MM.1S (cell line): Measurements from ENCODE around the gene NPIPB5.
"Not testable (repeated sequence)": the region's sequence is repeated elsewhere in the genome, so short reads cannot be mapped to it uniquely, and the experiment has no call there.

Source experiments
- DNase-seq: peaks from one replicate; pipeline ENCODE4 v3.0.0-alpha.2; 2015
- H2AFZ ChIP-seq: fragments of 300-600 bp; sonication (generic); 2 replicates; pipeline ENCODE4 v1.6.0; 2016; ENCODE audit warnings: antibody characterized with exemption, low read length
- H3F3A ChIP-seq: fragments of 300-600 bp; sonication (generic); 2 replicates; pipeline ENCODE4 v1.6.1; 2016; ENCODE audit warnings: mild to moderate bottlenecking, antibody characterized with exemption, low read length, moderate library complexity, mixed read lengths; ENCODE audit not compliant: insufficient read depth
- H3K27ac ChIP-seq: fragments of 300-600 bp; sonication (generic); 2 replicates; pipeline ENCODE4 v1.5.1; 2016; ENCODE audit warnings: mild to moderate bottlenecking, low read length
- H3K27me3 ChIP-seq: fragments of 300-600 bp; sonication (generic); replicated peaks from 2 replicates; pipeline ENCODE4 v1.6.0; 2016; ENCODE audit warnings: low read length; ENCODE audit not compliant: insufficient read depth
- H3K36me3 ChIP-seq: fragments of 300-600 bp; sonication (generic); replicated peaks from 2 replicates; pipeline ENCODE4 v1.6.1; 2016; ENCODE audit warnings: mild to moderate bottlenecking, low read length, mixed read lengths; ENCODE audit not compliant: insufficient read depth
- H3K4me1 ChIP-seq: fragments of 300-600 bp; sonication (generic); 2 replicates; pipeline ENCODE4 v1.6.1; 2016; ENCODE audit warnings: low read length, mixed read lengths
- H3K4me2 ChIP-seq: fragments of 300-600 bp; sonication (generic); 2 replicates; pipeline ENCODE4 v1.6.0; 2016; ENCODE audit warnings: low read depth, low read length
- H3K4me3 ChIP-seq: fragments of 300-600 bp; sonication (generic); 2 replicates; pipeline ENCODE4 v1.5.1; 2016; ENCODE audit warnings: low read length, mixed read lengths
- H3K79me2 ChIP-seq: fragments of 300-600 bp; sonication (generic); 2 replicates; pipeline ENCODE4 v1.6.1; 2016; ENCODE audit warnings: mixed run types, low read length, mixed read lengths
- H3K9ac ChIP-seq: fragments of 300-600 bp; sonication (generic); 2 replicates; pipeline ENCODE4 v1.6.1; 2016; ENCODE audit warnings: low read length, mixed read lengths
- H3K9me2 ChIP-seq: fragments of 300-600 bp; sonication (generic); replicated peaks from 2 replicates; pipeline ENCODE4 v1.6.1; 2016; ENCODE audit warnings: mild to moderate bottlenecking, low read length, mixed read lengths; ENCODE audit not compliant: insufficient read depth
- H3K9me3 ChIP-seq: fragments of 300-600 bp; sonication (generic); replicated peaks from 2 replicates; pipeline ENCODE4 v1.6.1; 2016; ENCODE audit warnings: mild to moderate bottlenecking, low read length, mixed read lengths; ENCODE audit not compliant: insufficient read depth
- H4K20me1 ChIP-seq: fragments of 300-600 bp; sonication (generic); 2 replicates; pipeline ENCODE4 v1.6.1; 2016; ENCODE audit warnings: mild to moderate bottlenecking, low read length, moderate library complexity, mixed read lengths; ENCODE audit not compliant: insufficient read depth

Gene NPIPB5

GRCh38 chr16:22510591-22510990, at the start of gene NPIPB5:
Gene NPIPB5 (plus strand): TSS chr16:22510891. CDS start chr16:22513802, 2,911 bp downstream.
- not testable (repeated sequence) for H3K27ac ChIP-seq

GRCh38 chr16:22468846-22469245, 41.8 kb upstream of the NPIPB5 start:
- not testable (repeated sequence) for H3K27ac ChIP-seq, H3K4me3 ChIP-seq, H3K9me2 ChIP-seq, H3K79me2 ChIP-seq, H3K4me1 ChIP-seq, H3K9me3 ChIP-seq, H3K4me2 ChIP-seq, H3F3A ChIP-seq, H3K9ac ChIP-seq, DNase-seq, H4K20me1 ChIP-seq, H2AFZ ChIP-seq, H3K36me3 ChIP-seq, H3K27me3 ChIP-seq

More at GRCh38 chr16:22510591-22510990, at the start of gene NPIPB5:
- H2AFZ ChIP-seq, H3K9me3 ChIP-seq, H3K9me2 ChIP-seq, H4K20me1 ChIP-seq, H3K79me2 ChIP-seq, H3K27me3 ChIP-seq, H3K36me3 ChIP-seq, DNase-seq, H3K4me1 ChIP-seq, H3K9ac ChIP-seq, H3K4me3 ChIP-seq, H3F3A ChIP-seq, H3K4me2 ChIP-seq: not testable (repeated sequence)

DNA sequence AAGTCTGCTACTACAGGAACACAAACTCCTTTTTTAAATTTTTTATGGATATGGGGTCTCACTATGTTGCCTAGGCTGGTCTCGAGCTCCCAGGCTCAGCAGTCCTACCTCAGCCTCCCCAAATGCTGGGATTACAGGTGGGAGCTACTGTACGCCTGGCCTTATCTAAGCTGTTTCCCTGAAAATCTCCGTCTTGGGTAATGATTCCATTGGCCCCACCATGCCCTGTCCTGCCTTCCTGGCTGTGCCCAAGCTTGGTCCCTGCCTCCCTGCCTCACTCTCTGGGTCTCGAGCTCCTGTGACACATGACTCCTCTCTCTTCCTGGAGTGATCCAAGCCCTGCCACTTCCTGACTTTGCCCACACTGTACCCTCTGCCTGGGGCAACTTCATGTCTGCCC, 27.3 kb downstream of the NPIPB5 start:
- not testable (repeated sequence) for H3F3A ChIP-seq, H3K27ac ChIP-seq, H4K20me1 ChIP-seq, H3K4me2 ChIP-seq, H3K9me3 ChIP-seq, H3K4me3 ChIP-seq, H3K4me1 ChIP-seq, H2AFZ ChIP-seq, DNase-seq, H3K9ac ChIP-seq, H3K9me2 ChIP-seq, H3K79me2 ChIP-seq, H3K27me3 ChIP-seq, H3K36me3 ChIP-seq

DNA sequence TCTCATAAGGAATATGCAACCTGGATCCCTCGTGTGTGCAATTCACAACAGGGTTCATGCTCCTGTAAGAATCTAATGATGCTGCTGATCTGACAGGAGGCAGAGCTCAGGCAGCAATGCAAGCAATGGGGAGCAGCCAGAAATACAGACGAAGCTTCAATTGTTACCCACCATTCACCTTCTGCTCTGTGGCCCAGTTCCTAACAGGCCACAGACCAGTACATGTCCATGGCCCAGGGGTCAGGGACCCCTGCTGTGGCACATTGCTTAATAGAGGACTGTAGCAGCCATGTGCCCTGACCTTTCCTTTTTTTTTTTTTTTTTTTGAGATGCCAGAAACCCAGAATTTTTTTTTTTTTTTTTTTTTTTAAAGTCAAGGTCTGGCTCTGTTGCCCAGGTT, 34.1 kb downstream of the NPIPB5 start:
- H3K4me3 ChIP-seq, H3K4me1 ChIP-seq, H3K79me2 ChIP-seq, H3K9me2 ChIP-seq, H3F3A ChIP-seq, H3K36me3 ChIP-seq, H3K9ac ChIP-seq, H3K27ac ChIP-seq, DNase-seq, H3K9me3 ChIP-seq, H4K20me1 ChIP-seq, H2AFZ ChIP-seq, H3K4me2 ChIP-seq, H3K27me3 ChIP-seq: not testable (repeated sequence)

DNA sequence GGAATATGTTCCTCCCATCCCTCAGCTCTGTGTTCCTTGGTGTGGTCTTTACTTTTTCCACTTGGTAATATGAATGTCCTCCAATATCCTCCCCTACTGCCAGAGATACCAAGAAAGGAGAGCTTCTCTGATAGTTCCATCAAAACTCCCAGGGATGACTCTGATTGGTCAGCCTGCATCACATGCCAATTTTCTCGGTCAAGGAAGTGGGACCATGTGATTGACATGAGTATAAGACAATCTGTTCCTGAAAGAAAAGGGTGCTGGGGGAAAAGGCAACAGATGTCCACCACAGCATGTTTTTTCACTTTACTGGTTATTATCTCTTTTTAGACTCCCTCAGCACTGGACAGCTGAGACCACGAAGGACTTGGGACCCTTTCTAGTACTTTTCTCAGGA, 35.9 kb downstream of the NPIPB5 start:
- not testable (repeated sequence) for H2AFZ ChIP-seq, H3K27me3 ChIP-seq, DNase-seq, H3K4me1 ChIP-seq, H3K4me3 ChIP-seq, H3F3A ChIP-seq, H3K79me2 ChIP-seq, H3K36me3 ChIP-seq, H3K4me2 ChIP-seq, H3K9me3 ChIP-seq, H3K27ac ChIP-seq, H3K9me2 ChIP-seq, H3K9ac ChIP-seq, H4K20me1 ChIP-seq

GRCh38 chr16:22547170-22547765, 36.6 kb downstream of the NPIPB5 start:
- H3K4me1 ChIP-seq, result not testable (repeated sequence)

DNA sequence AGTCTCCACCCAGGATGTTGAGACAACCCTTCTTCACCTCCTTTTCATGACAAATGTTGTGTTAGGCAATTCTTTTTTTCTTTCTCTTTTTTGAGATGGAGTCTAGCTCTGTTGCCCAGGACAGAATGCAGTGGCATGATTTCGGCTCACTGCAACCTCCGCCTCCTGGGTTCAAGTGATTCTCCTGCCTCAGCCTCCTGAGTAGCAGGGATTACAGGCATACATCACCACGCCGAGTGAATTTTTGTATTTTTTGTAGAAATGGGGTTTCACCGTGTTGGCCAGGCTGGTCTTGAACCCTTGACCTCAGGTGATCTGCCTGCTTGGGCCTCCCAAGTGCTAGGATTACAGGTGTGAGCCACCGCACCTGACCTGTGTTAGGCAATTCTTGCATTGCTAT, 39.2 kb downstream of the NPIPB5 start:
- H3K9me2 ChIP-seq, H4K20me1 ChIP-seq, H3K4me2 ChIP-seq, H3K27me3 ChIP-seq, H3K4me3 ChIP-seq, H3K36me3 ChIP-seq, H3K9ac ChIP-seq, H3K4me1 ChIP-seq, H3K79me2 ChIP-seq, H3F3A ChIP-seq, H3K27ac ChIP-seq, H3K9me3 ChIP-seq, DNase-seq, H2AFZ ChIP-seq: not testable (repeated sequence)

More at GRCh38 chr16:22547170-22547765, 36.6 kb downstream of the NPIPB5 start:
- H3K27ac ChIP-seq, H3F3A ChIP-seq, H3K36me3 ChIP-seq, H3K4me2 ChIP-seq, H3K4me3 ChIP-seq, H3K9ac ChIP-seq, H3K9me3 ChIP-seq, H3K9me2 ChIP-seq, H3K27me3 ChIP-seq, H4K20me1 ChIP-seq, H2AFZ ChIP-seq, H3K79me2 ChIP-seq, DNase-seq: not testable (repeated sequence)

DNA sequence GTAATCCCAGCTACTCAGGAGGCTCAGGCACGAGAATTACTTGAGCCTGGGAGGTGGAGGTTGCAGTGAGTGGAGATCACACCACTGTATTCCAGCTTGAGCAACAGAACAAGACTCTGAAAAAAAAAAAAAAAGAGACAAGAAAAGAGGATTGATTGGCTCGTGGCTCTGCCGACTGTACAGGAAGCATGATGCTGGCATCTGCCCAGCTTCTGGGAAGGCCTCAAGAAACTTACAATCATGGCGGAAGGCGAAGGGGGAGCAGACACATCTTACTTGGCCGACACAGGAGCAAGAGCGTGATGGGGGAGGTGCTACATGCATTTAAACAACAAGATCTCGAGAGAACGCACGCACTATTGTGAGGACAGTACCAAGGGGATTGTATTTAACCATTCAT, 40.5 kb downstream of the NPIPB5 start:
- H4K20me1 ChIP-seq, H3K27ac ChIP-seq, DNase-seq: not testable (repeated sequence)

More for the DNA sequence above, 40.5 kb downstream of the NPIPB5 start:
- H3K4me3 ChIP-seq, H2AFZ ChIP-seq, H3F3A ChIP-seq, H3K27me3 ChIP-seq, H3K9me2 ChIP-seq, H3K79me2 ChIP-seq, H3K36me3 ChIP-seq, H3K9me3 ChIP-seq, H3K4me2 ChIP-seq, H3K4me1 ChIP-seq, H3K9ac ChIP-seq: not testable (repeated sequence)
